GM18526 (cell line): ENCODE data around the gene DUOX2.

Experiments used
- POLR2A ChIP-seq: IDR thresholded peaks from 3 replicates; pipeline ENCODE4 v1.6.1; 2011; ENCODE audit not compliant: insufficient read length; ENCODE audit errors: extremely low read depth

The DUOX2 gene

GRCh38 chr15:45048794-45049631 lies 65.0 kb downstream of the DUOX2 start:
- TF ChIP-seq POLR2A: no peak
